ENCODE measurements around the gene PARD3.

GRCh38 chr10:34629084-34629483 lies 186.0 kb downstream of the PARD3 start:
- TF ChIP-seq CTCF (IDR thresholded peaks at IDR 0.05) (no peak), POLR2A (IDR thresholded peaks at IDR 0.05) (no peak)
